ENCODE measurements around the gene KCNIP3.

DNA sequence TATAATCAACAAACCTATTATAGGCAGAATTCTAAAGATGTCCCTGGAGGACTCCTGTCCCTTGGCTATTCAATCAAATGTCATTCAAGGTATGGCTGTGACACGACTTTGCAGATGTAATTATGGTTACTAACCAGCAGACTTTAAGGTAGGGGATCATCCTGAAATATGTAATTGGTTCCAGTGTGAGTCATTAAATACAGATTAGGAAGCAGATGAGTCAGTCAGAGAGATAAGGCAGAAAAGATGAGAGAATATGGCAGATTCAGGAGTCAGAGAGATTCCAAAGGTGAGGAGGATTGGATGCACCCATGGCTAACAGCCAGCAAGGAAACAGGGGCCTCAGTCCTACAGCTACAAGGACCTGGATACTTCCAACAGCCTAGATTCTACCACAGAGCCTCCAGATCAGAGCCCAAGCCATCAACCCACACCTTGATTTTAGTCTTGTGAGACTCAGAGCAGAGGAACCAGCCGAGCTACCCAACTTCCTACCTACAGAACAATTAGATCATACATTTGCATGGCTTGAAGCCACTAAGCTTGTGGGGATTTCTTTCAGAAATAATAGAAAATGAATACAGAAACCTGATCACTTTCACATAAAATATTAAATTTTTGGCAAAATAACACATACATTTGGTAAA is 34.1 kb upstream of the KCNIP3 start:
- no peak for TF ChIP-seq POLR2A (IDR thresholded peaks at IDR 0.05)
- TF ChIP-seq, protein P1, sequence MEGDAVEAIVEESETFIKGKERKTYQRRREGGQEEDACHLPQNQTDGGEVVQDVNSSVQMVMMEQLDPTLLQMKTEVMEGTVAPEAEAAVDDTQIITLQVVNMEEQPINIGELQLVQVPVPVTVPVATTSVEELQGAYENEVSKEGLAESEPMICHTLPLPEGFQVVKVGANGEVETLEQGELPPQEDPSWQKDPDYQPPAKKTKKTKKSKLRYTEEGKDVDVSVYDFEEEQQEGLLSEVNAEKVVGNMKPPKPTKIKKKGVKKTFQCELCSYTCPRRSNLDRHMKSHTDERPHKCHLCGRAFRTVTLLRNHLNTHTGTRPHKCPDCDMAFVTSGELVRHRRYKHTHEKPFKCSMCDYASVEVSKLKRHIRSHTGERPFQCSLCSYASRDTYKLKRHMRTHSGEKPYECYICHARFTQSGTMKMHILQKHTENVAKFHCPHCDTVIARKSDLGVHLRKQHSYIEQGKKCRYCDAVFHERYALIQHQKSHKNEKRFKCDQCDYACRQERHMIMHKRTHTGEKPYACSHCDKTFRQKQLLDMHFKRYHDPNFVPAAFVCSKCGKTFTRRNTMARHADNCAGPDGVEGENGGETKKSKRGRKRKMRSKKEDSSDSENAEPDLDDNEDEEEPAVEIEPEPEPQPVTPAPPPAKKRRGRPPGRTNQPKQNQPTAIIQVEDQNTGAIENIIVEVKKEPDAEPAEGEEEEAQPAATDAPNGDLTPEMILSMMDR (IDR thresholded peaks at IDR 0.05 in 8 of 11, conservative IDR thresholded peaks at IDR 0.05 in 3 of 11), result no peak
